ENCODE measurements around the gene SCYL3. TPM values are rescaled to one million over a fixed set of nuclear protein-coding genes. Genes with fewer than 3 reads are reported as not detected.

Gene SCYL3
- total RNA-seq, 2 donors from 2014 or later: 8.3 to 14.4 TPM

- Histone ChIP-seq H3K4me3 (no peak overlapping the region), H3K4me1 (ENCODE audit: control insufficient read depth in 1 of 2, low read depth in 2 of 2) (no peaks in the 10 kb centered on the region), H3K9me3 (no peaks in the 10 kb centered on the region), H3K27me3 (replicated peaks; ENCODE audit: insufficient read depth) (no peaks in the 10 kb centered on the region), H3K36me3 (peaks cover 44% of the 10 kb centered on the region), H3K27ac (no peak overlapping the region)
- TF ChIP-seq CTCF (IDR thresholded peaks at IDR 0.05): no peak
- DNase-seq (ENCODE audit: low spot score): no peak
- no peak for ATAC-seq (ENCODE audit: insufficient number of reproducible peaks, low FRiP score, low read depth)
Measured at GRCh38 chr1:169848456-169848855, 45.2 kb downstream of the SCYL3 start.

- ATAC-seq (ENCODE audit: insufficient number of reproducible peaks, low FRiP score, low read depth) (no peak), DNase-seq (ENCODE audit: low spot score) (no peak)
- Histone ChIP-seq H3K36me3 (peaks cover 32% of the 10 kb centered on the region), H3K9me3 (no peaks in the 10 kb centered on the region), H3K27me3 (replicated peaks; ENCODE audit: insufficient read depth) (no peaks in the 10 kb centered on the region), H3K4me3 (no peak overlapping the region), H3K4me1 (ENCODE audit: control insufficient read depth in 1 of 2, low read depth in 2 of 2) (no peaks in the 10 kb centered on the region), H3K27ac (no peak overlapping the region)
- no peak for TF ChIP-seq CTCF (IDR thresholded peaks at IDR 0.05)
Measured at GRCh38 chr1:169844941-169845608, 48.6 kb downstream of the SCYL3 start.

GRCh38 chr1:169838942-169839341 lies 54.8 kb downstream of the SCYL3 start:
- peaks cover 5% of the 10 kb centered on the region for H3K36me3 ChIP-seq
- no peak for TF ChIP-seq CTCF (IDR thresholded peaks at IDR 0.05)
- no peak for DNase-seq (ENCODE audit: low spot score)
- no peak overlapping the region for H3K4me3 ChIP-seq
- no peaks in the 10 kb centered on the region for H3K27me3 ChIP-seq (replicated peaks; ENCODE audit: insufficient read depth)
- no peaks in the 10 kb centered on the region for H3K4me1 ChIP-seq (ENCODE audit: control insufficient read depth in 1 of 2, low read depth in 2 of 2)
- H3K9me3 ChIP-seq: peaks cover 4% of the 10 kb centered on the region
- ATAC-seq (ENCODE audit: insufficient number of reproducible peaks, low FRiP score, low read depth): no peak
- H3K27ac ChIP-seq: no peak overlapping the region

- no peaks in the 10 kb centered on the region for H3K4me1 ChIP-seq (ENCODE audit: control insufficient read depth in 1 of 2, low read depth in 2 of 2)
- H3K27me3 ChIP-seq (replicated peaks; ENCODE audit: insufficient read depth): no peaks in the 10 kb centered on the region
- H3K27ac ChIP-seq: no peak overlapping the region
- H3K36me3 ChIP-seq: no peaks in the 10 kb centered on the region
- H3K9me3 ChIP-seq: peaks cover 4% of the 10 kb centered on the region
- ATAC-seq (ENCODE audit: insufficient number of reproducible peaks, low FRiP score, low read depth) (no peak), DNase-seq (ENCODE audit: low spot score) (no peak)
- TF ChIP-seq CTCF (IDR thresholded peaks at IDR 0.05): no peak
- no peak overlapping the region for H3K4me3 ChIP-seq
Measured at GRCh38 chr1:169836198-169836597, 57.5 kb downstream of the SCYL3 start.

- Histone ChIP-seq H3K27me3 (replicated peaks; ENCODE audit: insufficient read depth) (no peaks in the 10 kb centered on the region), H3K36me3 (no peaks in the 10 kb centered on the region), H3K4me1 (ENCODE audit: control insufficient read depth in 1 of 2, low read depth in 2 of 2) (no peaks in the 10 kb centered on the region), H3K27ac (no peak overlapping the region), H3K9me3 (peaks cover 4% of the 10 kb centered on the region), H3K4me3 (no peak overlapping the region)
- no peak for TF ChIP-seq CTCF (IDR thresholded peaks at IDR 0.05)
- ATAC-seq (ENCODE audit: insufficient number of reproducible peaks, low FRiP score, low read depth) (no peak), DNase-seq (ENCODE audit: low spot score) (no peak)
Measured at GRCh38 chr1:169835647-169836046, 58.0 kb downstream of the SCYL3 start.

All from thoracic aorta (tissue), 2 donors.